Loucy (cell line): ENCODE data around the gene DEXI.
"Not testable (repeated sequence)": the region's sequence is repeated elsewhere in the genome, so short reads cannot be mapped to it uniquely, and the experiment has no call there.

Source experiments
- H2AFZ ChIP-seq: fragments of 200-600 bp; sonication (generic); 2 replicates; pipeline ENCODE4 v1.6.0; 2016; ENCODE audit warnings: antibody characterized with exemption, mild to moderate bottlenecking, low read length, moderate library complexity
- H3F3A ChIP-seq: fragments of 200-600 bp; 2 replicates; pipeline ENCODE4 v1.6.0; 2016; ENCODE audit warnings: antibody characterized with exemption, low read depth, mild to moderate bottlenecking
- H3K27me3 ChIP-seq: fragments of 200-600 bp; sonication (generic); 2 replicates; pipeline ENCODE4 v1.6.1; 2014; ENCODE audit warnings: low read length, mild to moderate bottlenecking; ENCODE audit not compliant: insufficient read depth, poor library complexity, severe bottlenecking
- H3K36me3 ChIP-seq: fragments of 200-600 bp; sonication (generic); 2 replicates; pipeline ENCODE4 v1.6.1; 2016; ENCODE audit warnings: low read length; ENCODE audit not compliant: insufficient read depth
- H3K4me1 ChIP-seq: fragments of 200-600 bp; sonication (generic); 2 replicates; pipeline ENCODE4 v1.5.1; 2014; ENCODE audit warnings: low read length, mild to moderate bottlenecking; ENCODE audit not compliant: insufficient read depth, poor library complexity, severe bottlenecking
- H3K4me2 ChIP-seq: fragments of 200-600 bp; sonication (generic); 2 replicates; pipeline ENCODE4 v1.6.0; 2014; ENCODE audit warnings: antibody characterized with exemption, low read length, low read depth, mild to moderate bottlenecking; ENCODE audit not compliant: poor library complexity, severe bottlenecking
- H3K4me3 ChIP-seq: fragments of 200-600 bp; sonication (generic); 2 replicates; pipeline ENCODE4 v1.5.1; 2014; ENCODE audit warnings: low read length, mild to moderate bottlenecking, mixed read lengths; ENCODE audit not compliant: poor library complexity, severe bottlenecking
- H3K79me2 ChIP-seq: fragments of 200-600 bp; sonication (generic); 2 replicates; pipeline ENCODE4 v1.6.1; 2014; ENCODE audit warnings: low read length; ENCODE audit not compliant: insufficient read depth
- H3K9ac ChIP-seq: fragments of 200-600 bp; sonication (generic); 2 replicates; pipeline ENCODE4 v1.6.0; 2014; ENCODE audit warnings: mild to moderate bottlenecking, low read depth, low read length, moderate library complexity; ENCODE audit not compliant: poor library complexity, severe bottlenecking
- H3K9me2 ChIP-seq: fragments of 200-600 bp; sonication (generic); replicated peaks from 2 replicates; pipeline ENCODE4 v1.6.1; 2016; ENCODE audit warnings: low read depth, low read length, mixed read lengths
- H3K9me3 ChIP-seq: fragments of 200-600 bp; sonication (generic); 2 replicates; pipeline ENCODE4 v1.6.1; 2014; ENCODE audit warnings: mild to moderate bottlenecking, antibody characterized with exemption, low read length, low read depth; ENCODE audit not compliant: insufficient read depth
- H4K20me1 ChIP-seq: fragments of 200-600 bp; sonication (generic); 2 replicates; pipeline ENCODE4 v1.6.0; 2014; ENCODE audit warnings: antibody characterized with exemption, low read length, mild to moderate bottlenecking; ENCODE audit not compliant: insufficient read depth, poor library complexity, severe bottlenecking
- CTCF ChIP-seq: fragments of 200-600 bp; sonication (generic); conservative IDR thresholded peaks from 2 replicates; pipeline ENCODE4 v1.5.1; 2014; ENCODE audit warnings: mild to moderate bottlenecking, antibody characterized with exemption, low read length
- EZH2phosphoT487 ChIP-seq: fragments of 200-600 bp; IDR thresholded peaks from 2 replicates; pipeline ENCODE4 v1.6.1; 2018; ENCODE audit warnings: antibody characterized with exemption, mild to moderate bottlenecking, moderate library complexity, borderline replicate concordance

DEXI gene

GRCh38 chr16:10927497-10928112, 14.7 kb downstream of the DEXI start:
- Histone ChIP-seq H4K20me1 (no peaks in the 10 kb centered on the region), H3K79me2 (no peaks in the 10 kb centered on the region), H3K27me3 (no peaks in the 10 kb centered on the region), H3K9ac (no peak overlapping the region), H3K9me3 (no peaks in the 10 kb centered on the region), H3K9me2 (no peaks in the 10 kb centered on the region), H3K4me3 (no peak overlapping the region), H3K4me2 (no peak overlapping the region), H3K4me1 (no peaks in the 10 kb centered on the region), H3K36me3 (no peaks in the 10 kb centered on the region), H3F3A (no peaks in the 10 kb centered on the region), H2AFZ (no peak overlapping the region)
- no peak for TF ChIP-seq CTCF
- no peak for TF ChIP-seq EZH2phosphoT487

GRCh38 chr16:10926867-10927266, 15.4 kb downstream of the DEXI start:
- Histone ChIP-seq H3K36me3 (no peaks in the 10 kb centered on the region), H3K9me2 (no peaks in the 10 kb centered on the region), H3K4me3 (no peak overlapping the region), H3K9ac (no peak overlapping the region), H3K27me3 (no peaks in the 10 kb centered on the region), H3K4me2 (no peak overlapping the region), H3F3A (no peaks in the 10 kb centered on the region), H2AFZ (no peak overlapping the region), H4K20me1 (no peaks in the 10 kb centered on the region), H3K4me1 (no peaks in the 10 kb centered on the region), H3K9me3 (no peaks in the 10 kb centered on the region), H3K79me2 (no peaks in the 10 kb centered on the region)
- TF ChIP-seq CTCF (no peak), EZH2phosphoT487 (no peak)

GRCh38 chr16:10926094-10926493, 16.2 kb downstream of the DEXI start:
- no peaks in the 10 kb centered on the region for H3F3A ChIP-seq
- H3K36me3 ChIP-seq, result no peaks in the 10 kb centered on the region
- no peak overlapping the region for H2AFZ ChIP-seq
- no peaks in the 10 kb centered on the region for H3K9me3 ChIP-seq
- TF ChIP-seq CTCF (no peak), EZH2phosphoT487 (no peak)
- H3K27me3 ChIP-seq, result no peaks in the 10 kb centered on the region
- H3K4me3 ChIP-seq, result no peak overlapping the region
- no peaks in the 10 kb centered on the region for H4K20me1 ChIP-seq
- no peaks in the 10 kb centered on the region for H3K79me2 ChIP-seq
- H3K4me1 ChIP-seq, result no peaks in the 10 kb centered on the region
- no peaks in the 10 kb centered on the region for H3K9me2 ChIP-seq
- H3K4me2 ChIP-seq, result no peak overlapping the region
- H3K9ac ChIP-seq, result no peak overlapping the region

- H4K20me1 ChIP-seq, H2AFZ ChIP-seq, H3K4me2 ChIP-seq, H3K9me2 ChIP-seq, H3K27me3 ChIP-seq, H3K9me3 ChIP-seq, H3K9ac ChIP-seq, H3F3A ChIP-seq, H3K79me2 ChIP-seq, H3K4me1 ChIP-seq, H3K4me3 ChIP-seq, H3K36me3 ChIP-seq: not testable (repeated sequence)
Observed at GRCh38 chr16:10925285-10925684, 17.0 kb downstream of the DEXI start.
